Cardiac fibroblast (primary cell): Measurements from ENCODE around the gene PAX8.

Experiments
- DNase-seq, 2 donors: peaks; one replicate each; pipeline versions ENCODE4 v3.0.0 to v3.0.0-alpha.2; 2010; ENCODE audit warnings: low read depth in 2 of 2
- H3K4me3 ChIP-seq, 2 donors: replicated peaks in 1 of 2; 1 replicate in 1 of 2; 2 replicates in 1 of 2; pipeline ENCODE4 v1.5.1; 2011; ENCODE audit warnings: low read depth in 2 of 2, low read length in 2 of 2, mild to moderate bottlenecking in 2 of 2, moderate library complexity in 1 of 2
- CTCF ChIP-seq: IDR thresholded peaks from one replicate; pipeline ENCODE4 v1.5.1; 2011; ENCODE audit warnings: low read depth, mild to moderate bottlenecking, low read length, inconsistent platforms

The PAX8 gene

DNA sequence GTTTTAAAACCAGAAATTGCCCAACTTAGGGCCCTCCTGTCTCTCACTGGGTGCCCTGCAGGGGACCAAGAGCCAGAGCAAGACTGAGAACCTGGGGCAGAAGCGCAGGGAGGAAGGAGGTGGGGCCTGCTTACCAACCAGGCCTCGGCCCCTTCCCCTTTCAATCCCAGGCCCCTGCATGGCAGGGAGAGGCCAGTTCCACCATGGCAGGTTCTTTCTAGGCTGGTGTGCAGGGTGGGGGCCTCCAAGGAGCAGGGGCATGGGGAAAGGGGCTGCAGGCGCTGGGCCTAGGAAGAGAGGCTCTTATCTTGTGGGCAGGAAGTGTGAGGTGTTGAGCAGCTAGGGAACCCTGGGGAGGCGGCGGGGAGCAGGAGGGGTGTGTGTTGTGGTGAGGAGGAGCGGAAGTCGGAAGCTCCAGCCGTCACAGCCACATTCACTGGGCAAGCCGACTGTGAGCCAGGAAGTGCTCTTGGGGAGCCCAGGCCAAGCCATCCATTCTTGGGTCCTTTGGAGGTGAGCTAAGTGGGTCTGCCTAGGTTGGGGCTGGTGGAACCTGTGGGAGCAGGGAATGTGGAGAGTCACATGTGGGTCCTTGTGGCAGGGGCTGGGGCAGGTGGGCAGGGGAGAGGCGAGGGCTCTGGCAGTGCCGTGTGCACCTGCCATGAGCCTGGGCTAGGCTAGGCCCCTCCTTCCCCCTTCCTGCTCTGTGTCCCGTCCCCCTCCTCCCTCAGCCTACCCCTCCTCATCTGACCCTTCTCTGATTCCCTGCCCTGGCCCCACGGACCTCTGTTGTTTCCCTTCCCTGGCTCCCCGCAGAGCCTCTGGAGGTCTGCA is 105.0 kb downstream of the PAX8 start, which contains the start of gene PSD4:
PSD4 (plus strand) TSS at position 430 of the 834 bp plus-strand sequence. CDS start 8,486 bp downstream, outside the sequence.
- TF ChIP-seq CTCF: no peak
- DNase-seq: peak in 1 of 2 donors; percentile 3
- no peak within 1 kb of the TSS for H3K4me3 ChIP-seq

- no peak overlapping the region for H3K4me3 ChIP-seq
- DNase-seq: no peak
- TF ChIP-seq CTCF: no peak
Measured at GRCh38 chr2:113172721-113173541, 105.8 kb downstream of the PAX8 start.

DNA sequence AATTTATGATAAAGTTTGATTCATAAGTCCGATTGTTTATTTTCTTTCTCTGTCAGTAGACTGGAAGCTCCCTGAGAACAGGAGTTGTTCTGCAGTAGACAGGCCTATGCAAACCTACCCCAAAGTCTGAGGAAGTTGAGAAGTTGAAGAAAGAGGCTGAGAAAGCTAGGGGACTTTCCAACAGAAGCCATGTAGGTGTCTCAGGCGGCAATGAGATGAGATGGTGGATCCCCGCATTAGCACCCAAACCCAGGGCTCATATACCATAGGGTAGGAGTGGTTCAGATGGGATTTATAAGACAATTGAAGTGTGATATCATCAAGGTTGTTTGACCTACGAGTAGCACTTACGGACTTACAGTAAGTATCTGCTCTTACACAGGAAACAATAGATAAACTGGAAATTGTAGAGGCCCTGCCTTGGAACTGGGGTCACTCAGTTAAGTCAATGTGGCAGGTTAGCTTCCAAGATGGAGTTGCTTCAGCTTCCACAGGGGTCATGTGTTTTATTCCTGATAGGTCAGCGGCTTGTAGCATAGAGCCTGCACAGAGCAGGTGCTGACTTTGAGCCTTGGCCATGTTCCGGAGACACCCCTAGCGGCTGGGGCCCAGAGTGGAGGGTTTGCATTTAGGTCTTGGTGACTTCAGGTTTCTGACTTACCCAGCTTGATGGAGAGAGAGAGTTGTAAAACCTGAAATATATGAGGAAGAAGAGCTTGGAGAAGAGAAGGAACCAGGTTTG is 107.2 kb downstream of the PAX8 start:
- no peak for TF ChIP-seq CTCF
- no peak for DNase-seq
- H3K4me3 ChIP-seq: no peak overlapping the region

GRCh38 chr2:113169586-113169985 is 109.1 kb downstream of the PAX8 start:
- TF ChIP-seq CTCF: no peak
- no peak overlapping the region for H3K4me3 ChIP-seq
- no peak for DNase-seq

- no peak for DNase-seq
- H3K4me3 ChIP-seq: no peak overlapping the region
- TF ChIP-seq CTCF: no peak
Measured at GRCh38 chr2:113169002-113169530, 109.7 kb downstream of the PAX8 start.

DNA sequence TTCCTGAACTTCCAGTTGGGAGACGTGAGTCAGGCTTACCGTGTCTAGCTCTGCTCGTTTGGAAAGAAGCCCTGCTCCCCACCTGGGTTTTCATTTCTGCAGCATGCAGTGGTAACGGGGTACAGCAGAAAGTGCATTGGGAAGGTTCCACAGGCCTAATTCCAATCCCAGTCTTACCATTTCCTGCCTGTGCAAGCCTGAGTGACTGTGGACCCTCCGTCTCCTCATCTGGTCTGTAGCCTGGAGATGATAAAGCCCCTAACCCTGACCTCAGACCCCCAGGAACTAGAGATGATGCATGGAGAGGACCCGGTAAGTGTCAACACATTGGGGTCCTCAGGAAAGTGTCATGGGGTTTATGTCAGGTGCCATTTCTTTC is 110.8 kb downstream of the PAX8 start:
- H3K4me3 ChIP-seq: no peak overlapping the region
- TF ChIP-seq CTCF: no peak
- no peak for DNase-seq
